Ovary (tissue), 9 donors: Measurements from ENCODE around the gene IGF2BP1. TPM values are rescaled to one million over a fixed set of nuclear protein-coding genes. Genes with fewer than 3 reads are reported as not detected.

Experiments
- DNase-seq, 5 donors: peaks; one replicate each; pipeline ENCODE4 v3.0.0-alpha.2; 2019 to 2020
- H3K27ac ChIP-seq, 2 donors: fragments of 200-600 bp; one replicate each; pipeline versions ENCODE4 v1.5.1 to v1.8.0; 2019 to 2022
- H3K27me3 ChIP-seq: fragments of 200-600 bp; one replicate; pipeline ENCODE4 v1.8.0; 2022
- H3K36me3 ChIP-seq: fragments of 200-600 bp; sonication (generic); one replicate; pipeline ENCODE4 v1.5.1; 2019
- H3K4me1 ChIP-seq: one replicate; pipeline ENCODE4 v1.8.1; 2013; ENCODE audit warnings: mild to moderate bottlenecking, moderate library complexity; ENCODE audit not compliant: insufficient read depth
- H3K4me3 ChIP-seq: fragments of 200-600 bp; sonication (generic); one replicate; pipeline ENCODE4 v1.5.1; 2017
- H3K9me3 ChIP-seq, 2 donors: fragments of 200-600 bp in 1 of 2; sonication (generic) in 1 of 2; one replicate each; pipeline versions ENCODE4 v1.5.1 to v1.8.1; 2013 to 2019; ENCODE audit warnings: mild to moderate bottlenecking in 1 of 2, moderate library complexity in 1 of 2
- CTCF ChIP-seq, 3 donors: fragments of 450-650 bp in 2 of 3; fragments of 200-600 bp in 1 of 3; IDR thresholded peaks; one replicate each; pipeline versions ENCODE4 v1.5.1 to v1.8.0; 2016 to 2022; ENCODE audit warnings: antibody characterized with exemption in 3 of 3, mild to moderate bottlenecking in 1 of 3
- EP300 ChIP-seq: sonication (generic); formaldehyde crosslinking; IDR thresholded peaks from one replicate; pipeline ENCODE4 v1.6.1; 2017; ENCODE audit warnings: antibody characterized with exemption
- POLR2A ChIP-seq: fragments of 450-650 bp; IDR thresholded peaks from one replicate; pipeline ENCODE4 v1.6.1; 2017; ENCODE audit warnings: antibody characterized with exemption, mild to moderate bottlenecking, moderate library complexity
- WGBS, 3 donors: extraction: QIAGEN DNeasy Blood & Tissue Kit in 1 of 3; methylation state at CpG; one replicate each; pipeline versions ENCODE4 v1.1.5 to v1.1.7; 2013 to 2017; 5-methylcytosine and 5-hydroxymethylcytosine counted together
- intact Hi-C, 4 donors: fragments of 100-400 bp; cut with DNase I; formaldehyde crosslinking; loops; one replicate each; pipeline versions ENCODE4 v1.11.0 to v1.15.1; 2022 to 2023
- polyA plus RNA-seq, 2 donors: library from polyadenylated mRNA; stranded (reverse); fragments of 200-250 nt in 1 of 2; fragments of 350-450 nt in 1 of 2; fragmentation: Illumina TruSeq in 1 of 2; extraction: RNeasy Lipid Tissue Mini Kit (QIAGEN cat#74804) in 1 of 2; gene quantifications; one replicate each; pipeline ENCODE4 v1.2.3, GENCODE V29; 2013 to 2014
- total RNA-seq, 7 donors: library from RNA; depleted of rRNA in 2 of 7; stranded (reverse); fragments of >200 nt in 2 of 7; fragmentation: NEBNext Ultra II Directional in 3 of 7; extraction: Animal tissue kit (Norgen Biotek cat#: 25700) in 3 of 7; gene quantifications; one replicate each; pipeline versions ENCODE4 v1.1.0 to v1.2.4, GENCODE V29; 2016 to 2023
- donor health status: DM: no; HTN: no; CAD: no; lungs with moderate emphysema.
- donor health status: DM: no; HTN: no; CAD: no.
- donor health status: Bipolar disorder and iron deficiency.
- donor health status: DM: yes; HTN: yes; CAD: no.
- donor health status: DM: no; HTN: no; CAD: no.
- donor health status: DM: yes; HTN: yes; CAD: no.

The IGF2BP1 gene
- total and polyA plus RNA-seq, 9 donors, result 0.12 to 1.0 TPM; not detected in 7

GRCh38 chr17:48994549-48995303, 2.5 kb upstream of the IGF2BP1 start:
- no peaks in the 10 kb centered on the region for H3K36me3 ChIP-seq
- no peak overlapping the region for H3K27ac ChIP-seq
- intact Hi-C loops, result no loop called here
- WGBS, 3 donors, result 22 to 30% (median 25%) methylated on average over 3 of the region's 3 CpGs
- peaks cover 4% of the 10 kb centered on the region for H3K4me1 ChIP-seq
- no peak for TF ChIP-seq POLR2A
- TF ChIP-seq EP300, result no peak
- TF ChIP-seq CTCF (IDR thresholded peaks at IDR 0.05), result no peak
- no peak for DNase-seq
- peaks cover 6% of the 10 kb centered on the region for H3K27me3 ChIP-seq
- no peaks in the 10 kb centered on the region for H3K9me3 ChIP-seq
- H3K4me3 ChIP-seq, result no peak overlapping the region

- intact Hi-C loops, result no loop called here
- Histone ChIP-seq H3K4me1 (peaks cover 4% of the 10 kb centered on the region), H3K9me3 (no peaks in the 10 kb centered on the region), H3K36me3 (no peaks in the 10 kb centered on the region), H3K27me3 (peaks cover 6% of the 10 kb centered on the region), H3K4me3 (no peak overlapping the region), H3K27ac (no peak overlapping the region)
- peak in 1 of 5 donors; percentile 17 for DNase-seq
- 4 to 6% (median 4%) methylated on average over 45 to 46 of the region's 46 CpGs for WGBS, 3 donors
- no peak for TF ChIP-seq POLR2A
- no peak for TF ChIP-seq CTCF (IDR thresholded peaks at IDR 0.05)
- TF ChIP-seq EP300, result no peak
These were observed 1.7 kb upstream of the IGF2BP1 start for GRCh38 chr17:48995304-48995973.

- DNase-seq, result no peak
- Histone ChIP-seq H3K4me3 (no peak overlapping the region), H3K4me1 (peaks cover 4% of the 10 kb centered on the region), H3K36me3 (no peaks in the 10 kb centered on the region), H3K27me3 (peaks cover 6% of the 10 kb centered on the region), H3K9me3 (no peaks in the 10 kb centered on the region), H3K27ac (no peak overlapping the region)
- TF ChIP-seq EP300, result no peak
- TF ChIP-seq POLR2A, result no peak
- TF ChIP-seq CTCF (IDR thresholded peaks at IDR 0.05), result no peak
- WGBS, 3 donors, result 3 to 5% (median 3%) methylated on average over 50 to 66 of the region's 66 CpGs
- intact Hi-C loops, result no loop called here
These were observed 1.0 kb upstream of the IGF2BP1 start for GRCh38 chr17:48995974-48996721.

- peaks cover 4% of the 10 kb centered on the region for H3K4me1 ChIP-seq
- no peak overlapping the region for H3K27ac ChIP-seq
- H3K4me3 ChIP-seq, result no peak overlapping the region
- WGBS, 3 donors, result 4 to 6% (median 6%) methylated on average over 23 of the region's 23 CpGs
- peaks cover 6% of the 10 kb centered on the region for H3K27me3 ChIP-seq
- H3K9me3 ChIP-seq, result no peaks in the 10 kb centered on the region
- no peaks in the 10 kb centered on the region for H3K36me3 ChIP-seq
- DNase-seq, result no peak
- intact Hi-C loops, result no loop called here
- TF ChIP-seq EP300 (no peak), CTCF (IDR thresholded peaks at IDR 0.05) (no peak), POLR2A (no peak)
These were observed 473 bp upstream of the IGF2BP1 start for GRCh38 chr17:48996722-48997102.
